DOHH2 (cell line): ENCODE results near the gene TRPM5.

Experiments used
- CTCF ChIP-seq: fragments of 200-600 bp; sonication (generic); IDR thresholded peaks from one replicate; pipeline ENCODE4 v1.5.1; 2014; ENCODE audit warnings: antibody characterized with exemption, mild to moderate bottlenecking, low read depth, low read length; ENCODE audit not compliant: poor library complexity, severe bottlenecking
- EZH2phosphoT487 ChIP-seq: fragments of 200-600 bp; sonication (generic); IDR thresholded peaks from 2 replicates; pipeline ENCODE4 v1.6.1; 2017; ENCODE audit warnings: borderline replicate concordance, mild to moderate bottlenecking, antibody characterized with exemption, low read length, moderate library complexity, mixed read lengths

DNA sequence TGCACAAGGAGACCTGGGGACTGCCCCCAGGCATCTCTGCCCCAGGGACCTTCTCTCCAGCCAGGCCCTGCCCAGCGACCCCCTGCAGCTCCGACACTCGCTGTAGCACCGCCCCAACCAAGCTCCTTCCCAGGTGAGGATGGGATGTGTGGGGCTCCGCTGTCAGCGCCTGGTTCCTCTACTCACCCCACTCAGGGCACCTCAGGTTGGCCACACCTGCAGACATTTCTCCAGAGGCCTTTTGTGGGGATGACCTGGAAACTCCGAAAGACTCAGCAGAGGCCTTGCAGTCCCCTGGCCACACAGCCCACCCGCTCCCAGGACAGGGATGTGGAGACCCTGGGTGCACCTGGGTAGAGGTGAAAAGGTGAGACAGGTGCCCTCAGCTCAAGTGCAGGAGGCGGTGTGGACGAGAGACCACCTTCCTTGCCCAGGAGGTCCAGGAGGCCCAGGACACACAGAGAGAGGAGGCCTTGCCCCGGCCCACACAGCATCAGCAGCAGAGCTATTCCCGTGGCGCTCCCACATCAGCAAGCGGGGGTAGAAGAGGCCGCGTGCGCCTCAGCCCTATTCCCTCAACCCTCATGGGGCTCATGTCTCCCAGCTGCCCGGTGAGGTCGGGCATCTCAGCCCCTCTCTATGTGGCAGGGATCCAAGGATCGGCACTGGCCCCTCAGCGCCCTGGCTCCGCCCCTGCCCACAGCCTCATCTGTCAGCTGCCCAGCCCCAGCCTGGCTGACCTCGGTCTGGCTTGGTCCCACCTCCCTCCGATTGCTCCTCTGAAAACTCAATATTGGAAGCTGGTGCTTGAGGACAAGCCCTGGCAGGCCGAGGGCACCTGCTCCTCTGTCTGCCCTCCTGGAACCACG is 20.9 kb downstream of the TRPM5 start:
- no peak for TF ChIP-seq CTCF
- TF ChIP-seq EZH2phosphoT487: no peak
